ENCODE results near the gene FAM169A. TPM values are rescaled to one million over a fixed set of nuclear protein-coding genes. Genes with fewer than 3 reads are reported as not detected.
"Not testable (repeated sequence)": the region's sequence is repeated elsewhere in the genome, so short reads cannot be mapped to it uniquely, and the experiment has no call there.

The FAM169A gene
- total RNA-seq, 1 experiment from 2014 or later: 63.1 TPM

DNA sequence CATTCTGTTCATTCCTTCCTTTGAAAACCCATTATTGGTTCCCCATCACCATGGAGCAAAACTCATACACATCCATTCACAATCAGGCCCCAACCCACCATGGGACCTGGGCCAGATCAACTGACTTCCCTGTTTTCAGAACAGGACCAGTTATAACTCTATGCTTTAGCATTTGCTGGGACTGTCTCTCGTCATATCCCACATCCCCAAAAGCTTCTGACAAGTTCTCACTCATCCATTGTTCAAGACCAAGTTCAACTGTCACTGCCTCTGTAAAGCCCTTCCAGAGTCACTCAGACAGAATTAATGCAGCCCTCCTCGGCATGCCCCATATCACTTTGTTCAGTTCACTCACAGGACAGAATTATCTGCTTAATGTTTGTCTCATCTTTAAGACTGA lies 4.0 kb downstream of the FAM169A start:
- H3K4me1 ChIP-seq (ENCODE audit: insufficient read depth, low read length): peaks cover 8% of the 10 kb centered on the region; the same call in 1 of the 2 replicates
- no peak overlapping the region for H2BK12ac ChIP-seq (ENCODE audit: insufficient read length, low read depth, low read length)
- H2BK20ac ChIP-seq (ENCODE audit: low read depth, low read length, poor library complexity, severe bottlenecking): no peak overlapping the region
- H3K79me1 ChIP-seq (ENCODE audit: insufficient read depth, low read depth, low read length, poor library complexity, severe bottlenecking): peaks cover 4% of the 10 kb centered on the region
- H4K20me1 ChIP-seq (ENCODE audit: control insufficient read depth, insufficient read depth, insufficient read length): no peaks in the 10 kb centered on the region
- H3K27ac ChIP-seq (ENCODE audit: insufficient read length, low read depth, low read length): no peak overlapping the region
- no peak overlapping the region for H2BK5ac ChIP-seq (ENCODE audit: insufficient read length, low read length)
- Mint-ChIP-seq H3K4me3 (peak overlapping the region; percentile 7 to 64), H3K27me3 (ENCODE audit: low read depth) (no peaks in the 10 kb centered on the region), H3K27ac (peak overlapping the region; percentile 3 to 71 (median 39); a peak in 6 of 7 replicates), H3K36me3 (ENCODE audit: insufficient read depth in 1 of 3, low read depth in 3 of 3) (peaks cover 4 to 23% (median 21%) of the 10 kb centered on the region in 3 experiments), H3K4me1 (peaks cover 38 to 44% of the 10 kb centered on the region in 2 experiments), H3K9me3 (peaks cover 2 to 4% of the 10 kb centered on the region in 2 experiments; a peak in 1 of 5 replicates)
- H3K9me3 ChIP-seq (ENCODE audit: control insufficient read depth, low read depth, low read length): no peaks in the 10 kb centered on the region
- no peak overlapping the region for H3K9ac ChIP-seq (ENCODE audit: extremely low read depth, insufficient read length, low read length)
- TF ChIP-seq, protein P1, sequence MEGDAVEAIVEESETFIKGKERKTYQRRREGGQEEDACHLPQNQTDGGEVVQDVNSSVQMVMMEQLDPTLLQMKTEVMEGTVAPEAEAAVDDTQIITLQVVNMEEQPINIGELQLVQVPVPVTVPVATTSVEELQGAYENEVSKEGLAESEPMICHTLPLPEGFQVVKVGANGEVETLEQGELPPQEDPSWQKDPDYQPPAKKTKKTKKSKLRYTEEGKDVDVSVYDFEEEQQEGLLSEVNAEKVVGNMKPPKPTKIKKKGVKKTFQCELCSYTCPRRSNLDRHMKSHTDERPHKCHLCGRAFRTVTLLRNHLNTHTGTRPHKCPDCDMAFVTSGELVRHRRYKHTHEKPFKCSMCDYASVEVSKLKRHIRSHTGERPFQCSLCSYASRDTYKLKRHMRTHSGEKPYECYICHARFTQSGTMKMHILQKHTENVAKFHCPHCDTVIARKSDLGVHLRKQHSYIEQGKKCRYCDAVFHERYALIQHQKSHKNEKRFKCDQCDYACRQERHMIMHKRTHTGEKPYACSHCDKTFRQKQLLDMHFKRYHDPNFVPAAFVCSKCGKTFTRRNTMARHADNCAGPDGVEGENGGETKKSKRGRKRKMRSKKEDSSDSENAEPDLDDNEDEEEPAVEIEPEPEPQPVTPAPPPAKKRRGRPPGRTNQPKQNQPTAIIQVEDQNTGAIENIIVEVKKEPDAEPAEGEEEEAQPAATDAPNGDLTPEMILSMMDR (conservative IDR thresholded peaks at IDR 0.05): no peak
- no peak overlapping the region for H3K23ac ChIP-seq (ENCODE audit: insufficient read length, low read depth, low read length)
- H2AFZ ChIP-seq (ENCODE audit: low read length): no peak overlapping the region
- peaks cover 11% of the 10 kb centered on the region for H3K23me2 ChIP-seq (ENCODE audit: insufficient read length, low read depth, low read length, poor library complexity, severe bottlenecking)
- no peaks in the 10 kb centered on the region for H3K27me3 ChIP-seq (ENCODE audit: insufficient read depth, low read length)
- no peak overlapping the region for H3K18ac ChIP-seq (ENCODE audit: insufficient read length, low read depth, low read length)
- H3K14ac ChIP-seq (ENCODE audit: insufficient read depth, low read length): no peak overlapping the region
- no peak overlapping the region for H4K8ac ChIP-seq (replicated peaks; ENCODE audit: insufficient read length, low read depth, low read length)
- H4K5ac ChIP-seq (ENCODE audit: insufficient read length, low read depth, low read length): no peak overlapping the region
- H3K4me2 ChIP-seq (ENCODE audit: insufficient read depth, insufficient read length, low read length): peak overlapping the region; percentile 40
- no peak overlapping the region for H4K91ac ChIP-seq (ENCODE audit: insufficient read length, low read depth, low read length)
- H3K56ac ChIP-seq (ENCODE audit: insufficient read length, low read depth, low read length): no peak overlapping the region
- no CpG with 5 or more reads among the region's 2 CpGs for WGBS (ENCODE audit: extremely low coverage, insufficient read length, low lambda C conversion rate)
- no peak overlapping the region for H3K4ac ChIP-seq (ENCODE audit: low read depth, low read length)
- no peak overlapping the region for H2BK15ac ChIP-seq (ENCODE audit: low read depth, low read length)
- no peak overlapping the region for H2BK120ac ChIP-seq (ENCODE audit: low read depth, low read length, poor library complexity, severe bottlenecking)
- peaks cover 72% of the 10 kb centered on the region for H3K79me2 ChIP-seq (ENCODE audit: insufficient read depth, low read length)
- no peak for DNase-seq
- no peak overlapping the region for H2AK5ac ChIP-seq (ENCODE audit: insufficient read length, low read length)
- H3T11ph ChIP-seq (ENCODE audit: low read length): no peak overlapping the region

DNA sequence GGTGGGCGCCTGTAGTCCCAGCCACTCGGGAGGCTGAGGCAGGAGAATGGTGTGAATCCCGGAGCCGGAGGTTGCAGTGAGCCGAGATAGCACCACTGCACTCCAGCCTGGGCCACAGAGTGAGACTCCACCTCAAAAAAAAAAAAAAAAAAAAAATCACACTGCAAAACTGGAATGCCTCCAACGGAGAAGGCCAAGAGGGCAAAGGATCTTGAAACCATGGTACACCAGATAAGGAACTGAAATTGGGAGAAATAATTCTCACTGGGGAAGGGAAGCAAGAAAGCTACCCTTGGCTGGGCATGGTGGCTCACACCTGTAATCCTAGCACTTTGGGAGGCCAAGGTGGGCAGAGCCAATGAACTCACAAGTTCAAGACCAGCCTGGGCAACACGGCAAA lies 9.2 kb downstream of the FAM169A start:
- not testable (repeated sequence) for H2BK120ac ChIP-seq (ENCODE audit: low read depth, low read length, poor library complexity, severe bottlenecking); DNase-seq; H3K23me2 ChIP-seq (ENCODE audit: insufficient read length, low read depth, low read length, poor library complexity, severe bottlenecking); H3K4ac ChIP-seq (ENCODE audit: low read depth, low read length); H3K4me3 Mint-ChIP-seq; H3K79me1 ChIP-seq (ENCODE audit: insufficient read depth, low read depth, low read length, poor library complexity, severe bottlenecking); H3K14ac ChIP-seq (ENCODE audit: insufficient read depth, low read length); H3K27me3 ChIP-seq (ENCODE audit: insufficient read depth, low read length); H3K4me2 ChIP-seq (ENCODE audit: insufficient read depth, insufficient read length, low read length); H3K56ac ChIP-seq (ENCODE audit: insufficient read length, low read depth, low read length); H3K27ac Mint-ChIP-seq; H3K18ac ChIP-seq (ENCODE audit: insufficient read length, low read depth, low read length); H3K27me3 Mint-ChIP-seq (ENCODE audit: low read depth); H3T11ph ChIP-seq (ENCODE audit: low read length); H2BK12ac ChIP-seq (ENCODE audit: insufficient read length, low read depth, low read length); H3K23ac ChIP-seq (ENCODE audit: insufficient read length, low read depth, low read length); H3K9me3 ChIP-seq (ENCODE audit: control insufficient read depth, low read depth, low read length); H2AK5ac ChIP-seq (ENCODE audit: insufficient read length, low read length); H2AFZ ChIP-seq (ENCODE audit: low read length); H4K8ac ChIP-seq (replicated peaks; ENCODE audit: insufficient read length, low read depth, low read length); H4K20me1 ChIP-seq (ENCODE audit: control insufficient read depth, insufficient read depth, insufficient read length); H2BK5ac ChIP-seq (ENCODE audit: insufficient read length, low read length); H2BK15ac ChIP-seq (ENCODE audit: low read depth, low read length); H4K91ac ChIP-seq (ENCODE audit: insufficient read length, low read depth, low read length); H3K4me1 ChIP-seq (ENCODE audit: insufficient read depth, low read length); H2BK20ac ChIP-seq (ENCODE audit: low read depth, low read length, poor library complexity, severe bottlenecking); H3K9ac ChIP-seq (ENCODE audit: extremely low read depth, insufficient read length, low read length); H3K27ac ChIP-seq (ENCODE audit: insufficient read length, low read depth, low read length); H4K5ac ChIP-seq (ENCODE audit: insufficient read length, low read depth, low read length)
- H3K36me3 Mint-ChIP-seq (ENCODE audit: insufficient read depth in 1 of 3, low read depth in 3 of 3): peaks cover 28 to 39% (median 28%) of the 10 kb centered on the region in 3 experiments
- peaks cover 12 to 32% of the 10 kb centered on the region in 2 experiments for H3K4me1 Mint-ChIP-seq
- H3K9me3 Mint-ChIP-seq: peaks cover 8 to 20% of the 10 kb centered on the region in 2 experiments; a peak in 4 of 5 replicates
- WGBS (ENCODE audit: extremely low coverage, insufficient read length, low lambda C conversion rate): no CpG with 5 or more reads among the region's 7 CpGs
- H3K79me2 ChIP-seq (ENCODE audit: insufficient read depth, low read length): peaks cover 72% of the 10 kb centered on the region; the same call in 1 of the 2 replicates
